ENCODE results near the gene ELF3. TPM values are rescaled to one million over a fixed set of nuclear protein-coding genes. Genes with fewer than 3 reads are reported as not detected.
A peak's percentile ranks its signal among the peaks of the same experiment; 100 is the strongest.

Gene ELF3
- total and polyA plus RNA-seq, 2 of the 13 experiments (the other 11 are each of a cell fraction or from before 2014, with no cell fraction given): 11.5 to 55.1 TPM

GRCh38 chr1:202056644-202057334 lies 46.4 kb downstream of the ELF3 start (continued):
- TF ChIP-seq REPIN1 (CRISPR knock-in tag; IDR thresholded peaks at IDR 0.05; ENCODE audit: borderline replicate concordance, low read depth) (peak; percentile 15; the same call in 1 of the 2 replicates), ZNF44 (CRISPR knock-in tag; IDR thresholded peaks at IDR 0.05) (no peak), SOX6 (IDR thresholded peaks at IDR 0.05) (no peak), SOX6 (CRISPR knock-in tag; IDR thresholded peaks at IDR 0.05) (peak; percentile 71), CERS6 (CRISPR knock-in tag; IDR thresholded peaks at IDR 0.05) (no peak), ZNF75D (CRISPR knock-in tag; IDR thresholded peaks at IDR 0.05; ENCODE audit: borderline replicate concordance) (no peak), ZNF362 (CRISPR knock-in tag; IDR thresholded peaks at IDR 0.05; ENCODE audit: borderline replicate concordance) (no peak), TBX2 (CRISPR knock-in tag; IDR thresholded peaks at IDR 0.05; ENCODE audit: borderline replicate concordance) (peak; percentile 85), RFX1 (IDR thresholded peaks at IDR 0.05) (no peak), ATF6 (CRISPR knock-in tag; conservative IDR thresholded peaks at IDR 0.05) (no peak), ZHX1 (CRISPR knock-in tag; IDR thresholded peaks at IDR 0.05; ENCODE audit: low read depth) (0 out of 2 replicates have a peak, but pooled peaks have one; percentile 28), ZNF276 (CRISPR knock-in tag; IDR thresholded peaks at IDR 0.05; ENCODE audit: low read depth) (no peak), HNRNPH1 (optimal IDR thresholded peaks at IDR 0.05; ENCODE audit: low read depth, low read length) (no peak), ZNF567 (CRISPR knock-in tag; IDR thresholded peaks at IDR 0.05; ENCODE audit: borderline replicate concordance) (no peak; the same call in 1 of the 2 replicates), ELK4 (CRISPR knock-in tag; IDR thresholded peaks at IDR 0.05; ENCODE audit: borderline replicate concordance) (no peak), ETS1 (CRISPR knock-in tag; IDR thresholded peaks at IDR 0.05) (no peak)
